Natural killer cell (primary cell): ENCODE measurements around the gene PRDM16. TPM values are rescaled to one million over a fixed set of nuclear protein-coding genes. Genes with fewer than 3 reads are reported as not detected.

Experiments
- ATAC-seq, 3 donors: fragments of 150-1000 bp in 2 of 3; fragments of 200-7000 bp in 1 of 3; cut with Tn5 transposase; 1 replicate in 1 of 3; 2 replicates in 2 of 3; pipeline ENCODE4 v1.10.0; 2021; ENCODE audit warnings: mild to moderate bottlenecking in 2 of 3, moderate library complexity in 2 of 3
- DNase-seq, 2 donors: peaks; one replicate each; pipeline versions ENCODE4 v3.0.0 to v3.0.0-alpha.2; 2013 to 2021; ENCODE audit warnings: mixed read lengths in 1 of 2
- H3K27ac ChIP-seq: one replicate; pipeline ENCODE4 v1.5.1; 2013; ENCODE audit warnings: mild to moderate bottlenecking, low read length
- H3K27me3 ChIP-seq: one replicate; pipeline ENCODE4 v1.6.1; 2013; ENCODE audit warnings: low read length; ENCODE audit not compliant: control insufficient read depth, insufficient read depth
- H3K36me3 ChIP-seq: one replicate; pipeline ENCODE4 v1.6.1; 2013; ENCODE audit warnings: low read length; ENCODE audit not compliant: control insufficient read depth, insufficient read depth
- H3K4me1 ChIP-seq: one replicate; pipeline ENCODE4 v1.6.1; 2013; ENCODE audit warnings: low read length; ENCODE audit not compliant: control insufficient read depth, insufficient read depth
- H3K4me3 ChIP-seq: one replicate; pipeline ENCODE4 v1.5.1; 2013; ENCODE audit warnings: low read length
- H3K9me3 ChIP-seq: one replicate; pipeline ENCODE4 v1.6.1; 2013; ENCODE audit warnings: low read length; ENCODE audit not compliant: control insufficient read depth, insufficient read depth
- H3K27ac Mint-ChIP-seq, 2 donors: one replicate each; pipeline ENCODE4 v1.8.0; 2022; ENCODE audit warnings: mild to moderate bottlenecking in 2 of 2, mixed read lengths in 2 of 2, moderate library complexity in 1 of 2
- H3K27me3 Mint-ChIP-seq, 2 donors: one replicate each; pipeline ENCODE4 v1.8.0; 2022; ENCODE audit warnings: low read depth in 2 of 2, mixed read lengths in 2 of 2
- H3K36me3 Mint-ChIP-seq: one replicate; pipeline ENCODE4 v1.8.0; 2022; ENCODE audit warnings: mixed read lengths
- H3K4me1 Mint-ChIP-seq, 2 donors: one replicate each; pipeline ENCODE4 v1.8.0; 2022; ENCODE audit warnings: mixed read lengths in 2 of 2
- H3K4me3 Mint-ChIP-seq: one replicate; pipeline ENCODE4 v1.8.0; 2022; ENCODE audit warnings: mild to moderate bottlenecking, moderate library complexity, mixed read lengths
- H3K9me3 Mint-ChIP-seq, 2 donors: one replicate each; pipeline ENCODE4 v1.8.0; 2022; ENCODE audit warnings: mixed read lengths in 2 of 2
- CTCF ChIP-seq: fragments of 200-600 bp; IDR thresholded peaks from one replicate; pipeline ENCODE4 v1.8.0; 2022; ENCODE audit warnings: antibody characterized with exemption
- WGBS: methylation state at CpG from one replicate; pipeline ENCODE4 v1.1.7; 2013; ENCODE audit warnings: missing lambda C conversion rate; ENCODE audit not compliant: insufficient coverage; 5-methylcytosine and 5-hydroxymethylcytosine counted together
- intact Hi-C: fragments of 100-400 bp; cut with micrococcal nuclease; formaldehyde crosslinking; loops from one replicate; pipeline ENCODE4 v1.14.2; 2022
- total RNA-seq, 4 donors: library from RNA; stranded (reverse); fragments of 120-200 nt in 1 of 4; gene quantifications; one replicate each; pipeline versions ENCODE4 v1.2.3 to v1.2.4, GENCODE V29; 2013 to 2022

The PRDM16 gene
- total RNA-seq, 3 donors from 2014 or later (not counting 1 experiment from before 2014, with no cell fraction given): 0.25 to 0.64 TPM; not detected in 1

GRCh38 chr1:3349161-3349967, 280.4 kb downstream of the PRDM16 start:
- peaks cover 4 to 10% of the 10 kb centered on the region in 2 donors for H3K27me3 Mint-ChIP-seq
- Histone ChIP-seq H3K9me3 (peaks cover 5% of the 10 kb centered on the region), H3K4me1 (no peaks in the 10 kb centered on the region), H3K27ac (no peak overlapping the region), H3K27me3 (peaks cover 5% of the 10 kb centered on the region), H3K36me3 (no peaks in the 10 kb centered on the region), H3K4me3 (no peak overlapping the region)
- H3K4me1 Mint-ChIP-seq: no peaks in the 10 kb centered on the region
- peaks cover 0 to 2% of the 10 kb centered on the region in 2 donors for H3K9me3 Mint-ChIP-seq
- H3K4me3 Mint-ChIP-seq: no peak overlapping the region
- H3K27ac Mint-ChIP-seq: no peak overlapping the region
- ATAC-seq (no peak), DNase-seq (no peak)
- WGBS: 89% methylated on average over 34 of the region's 34 CpGs
- no peak for TF ChIP-seq CTCF
- H3K36me3 Mint-ChIP-seq: peaks cover 5% of the 10 kb centered on the region
- intact Hi-C loops: no loop called here

- peaks cover 4 to 7% of the 10 kb centered on the region in 2 donors for H3K27me3 Mint-ChIP-seq
- Histone ChIP-seq H3K4me1 (no peaks in the 10 kb centered on the region), H3K36me3 (no peaks in the 10 kb centered on the region), H3K9me3 (peaks cover 2% of the 10 kb centered on the region), H3K27me3 (peaks cover 7% of the 10 kb centered on the region), H3K27ac (no peak overlapping the region), H3K4me3 (no peak overlapping the region)
- H3K4me3 Mint-ChIP-seq: no peak overlapping the region
- H3K36me3 Mint-ChIP-seq: no peaks in the 10 kb centered on the region
- H3K27ac Mint-ChIP-seq: no peak overlapping the region
- ATAC-seq (no peak), DNase-seq (no peak)
- no peaks in the 10 kb centered on the region for H3K9me3 Mint-ChIP-seq
- intact Hi-C loops: no loop called here
- 93% methylated on average over 3 of the region's 3 CpGs for WGBS
- H3K4me1 Mint-ChIP-seq: no peaks in the 10 kb centered on the region
- no peak for TF ChIP-seq CTCF
Observed at GRCh38 chr1:3349968-3350299, 280.9 kb downstream of the PRDM16 start.

GRCh38 chr1:3350506-3351261, 281.7 kb downstream of the PRDM16 start:
- peaks cover 8% of the 10 kb centered on the region for H3K27me3 ChIP-seq
- DNase-seq: no peak
- H3K36me3 Mint-ChIP-seq: no peaks in the 10 kb centered on the region
- 58% methylated on average over 20 of the region's 20 CpGs for WGBS
- TF ChIP-seq CTCF: no peak
- no peak for ATAC-seq
- H3K4me1 ChIP-seq: no peaks in the 10 kb centered on the region
- no peak overlapping the region for H3K4me3 ChIP-seq
- no peaks in the 10 kb centered on the region for H3K36me3 ChIP-seq
- H3K9me3 Mint-ChIP-seq: no peaks in the 10 kb centered on the region
- no peak overlapping the region for H3K27ac ChIP-seq
- no peaks in the 10 kb centered on the region for H3K4me1 Mint-ChIP-seq
- no peak overlapping the region for H3K27ac Mint-ChIP-seq
- H3K9me3 ChIP-seq: no peaks in the 10 kb centered on the region
- intact Hi-C loops: no loop called here
- peaks cover 4 to 7% of the 10 kb centered on the region in 2 donors for H3K27me3 Mint-ChIP-seq
- H3K4me3 Mint-ChIP-seq: no peak overlapping the region
